SK-N-SH (cell line): ENCODE data around the gene PRMT6. TPM values are rescaled to one million over a fixed set of nuclear protein-coding genes. Genes with fewer than 3 reads are reported as not detected.

Source experiments
- CTCF ChIA-PET: fragments of 300-600, 350-600 bp; formaldehyde crosslinking; extraction: SDS; loops from one replicate; lab custom pipeline; 2021; lab: Yijun Ruan, JAX
- POLR2A ChIA-PET: fragments of 350-600 bp; sonication (Branson Sonifier 250); formaldehyde crosslinking; extraction: SDS; loops from one replicate; lab custom pipeline; 2020; ENCODE audit warnings: antibody characterized with exemption, inconsistent platforms; lab: Yijun Ruan, JAX
- DNase-seq: peaks from one replicate; pipeline ENCODE4 v3.0.0; 2012
- H2AFZ ChIP-seq: fragments of 200-600 bp; sonication (generic); 2 replicates; pipeline ENCODE4 v1.8.1; 2016; ENCODE audit warnings: antibody characterized with exemption, mild to moderate bottlenecking, low read depth
- H3F3A ChIP-seq: fragments of 200-600 bp; sonication (generic); replicated peaks from 2 replicates; pipeline ENCODE3; 2016; ENCODE audit warnings: antibody characterized with exemption, mild to moderate bottlenecking; ENCODE audit not compliant: insufficient read depth
- H3K27ac ChIP-seq, 2 experiments: fragments of 200-500 bp in 1 of 2; fragments of 200-600 bp in 1 of 2; sonication (Bioruptor generic) in 1 of 2; sonication (generic), shearing (Covaris generic) in 1 of 2; 2 replicates each; pipeline versions ENCODE4 v1.5.1 to v1.6.1; 2014 to 2016; ENCODE audit warnings: low read depth in 2 of 2, inconsistent platforms in 1 of 2, low read length in 1 of 2, mild to moderate bottlenecking in 1 of 2, mixed read lengths in 1 of 2
- H3K27me3 ChIP-seq: fragments of 200-600 bp; sonication (generic), shearing (Covaris generic); 2 replicates; pipeline ENCODE4 v1.6.1; 2016; ENCODE audit warnings: mixed run types; ENCODE audit not compliant: insufficient read depth
- H3K36me3 ChIP-seq, 2 experiments: fragments of 200-500 bp in 1 of 2; fragments of 200-600 bp in 1 of 2; sonication (Bioruptor generic) in 1 of 2; sonication (generic) in 1 of 2; replicated peaks in 1 of 2; 2 replicates each; pipeline versions ENCODE3 to v1.5.1; 2014 to 2016; ENCODE audit warnings: low read length in 1 of 2, mild to moderate bottlenecking in 1 of 2; ENCODE audit not compliant: insufficient read depth in 2 of 2, control insufficient read depth in 1 of 2
- H3K4me1 ChIP-seq, 2 experiments: fragments of 200-500 bp in 1 of 2; fragments of 200-600 bp in 1 of 2; sonication (Bioruptor generic) in 1 of 2; sonication (generic), shearing (Covaris generic) in 1 of 2; 2 replicates each; pipeline versions ENCODE4 v1.5.1 to v1.6.1; 2014 to 2016; ENCODE audit warnings: low read depth in 1 of 2, low read length in 1 of 2, mixed run types in 1 of 2; ENCODE audit not compliant: insufficient read depth in 2 of 2, control insufficient read depth in 1 of 2
- H3K4me2 ChIP-seq: fragments of 200-600 bp; sonication (generic), shearing (Covaris generic); 2 replicates; pipeline ENCODE4 v1.6.1; 2017; ENCODE audit warnings: mixed run types
- H3K4me3 ChIP-seq, 2 experiments: fragments of 200-500 bp in 1 of 2; fragments of 200-600 bp in 1 of 2; sonication (Bioruptor generic) in 1 of 2; sonication (generic), shearing (Covaris generic) in 1 of 2; 2 replicates each; pipeline versions ENCODE4 v1.5.1 to v1.8.1; 2014 to 2016; ENCODE audit warnings: low read depth in 2 of 2, inconsistent platforms in 1 of 2, low read length in 1 of 2, mild to moderate bottlenecking in 1 of 2, mixed read lengths in 1 of 2, moderate library complexity in 1 of 2
- H3K79me2 ChIP-seq: fragments of 200-600 bp; sonication (generic); 2 replicates; pipeline ENCODE4 v1.8.1; 2017; ENCODE audit warnings: mild to moderate bottlenecking; ENCODE audit not compliant: insufficient read depth
- H3K9ac ChIP-seq: fragments of 200-600 bp; sonication (generic); 2 replicates; pipeline ENCODE4 v1.6.1; 2017; ENCODE audit warnings: mixed run types
- H3K9me2 ChIP-seq: fragments of 200-600 bp; sonication (generic); 2 replicates; pipeline ENCODE4 v1.6.1; 2017; ENCODE audit warnings: mixed run types
- H3K9me3 ChIP-seq: fragments of 200-600 bp; sonication (generic); 2 replicates; pipeline ENCODE4 v1.6.1; 2017; ENCODE audit warnings: mixed run types, mild to moderate bottlenecking, moderate library complexity
- H4K20me1 ChIP-seq: fragments of 200-600 bp; sonication (generic); 2 replicates; pipeline ENCODE4 v1.6.1; 2017; ENCODE audit warnings: mild to moderate bottlenecking, mixed run types; ENCODE audit not compliant: insufficient read depth
- CHD2 ChIP-seq: fragments of 150-350 bp; IDR thresholded peaks from 2 replicates; pipeline ENCODE4 v1.6.1; 2018; ENCODE audit warnings: low read length; ENCODE audit not compliant: partially characterized antibody
- EZH2phosphoT487 ChIP-seq: fragments of 200-600 bp; sonication (generic); IDR thresholded peaks from 2 replicates; pipeline ENCODE4 v1.6.1; 2017; ENCODE audit warnings: low read depth, mixed run types, mild to moderate bottlenecking, antibody characterized with exemption, moderate library complexity, borderline replicate concordance
- FOSL2 ChIP-seq: IDR thresholded peaks from 2 replicates; pipeline ENCODE4 v1.4.0; 2012; ENCODE audit warnings: low read depth, mild to moderate bottlenecking, moderate library complexity, borderline replicate concordance
- FOXJ3 ChIP-seq: sonication (generic); formaldehyde crosslinking; IDR thresholded peaks from 2 replicates; pipeline ENCODE4 v1.5.1; 2020; ENCODE audit warnings: mild to moderate bottlenecking, missing genetic modification reagents
- FOXM1 ChIP-seq: IDR thresholded peaks from 2 replicates; pipeline ENCODE4 v1.4.0; 2012; ENCODE audit warnings: low read depth, mild to moderate bottlenecking
- MEF2A ChIP-seq: IDR thresholded peaks from 2 replicates; pipeline ENCODE4 v1.4.0; 2012; ENCODE audit warnings: low read depth, borderline replicate concordance
- PBX3 ChIP-seq: IDR thresholded peaks from 2 replicates; pipeline ENCODE4; 2012
- POLR2AphosphoS5 ChIP-seq: IDR thresholded peaks from 2 replicates; pipeline ENCODE4 v1.6.1; 2012; ENCODE audit warnings: low read depth, low read length
- RCOR1 ChIP-seq: fragments of 150-350 bp; IDR thresholded peaks from 2 replicates; pipeline ENCODE4 v1.6.1; 2017; ENCODE audit warnings: antibody characterized with exemption, low read length
- REST ChIP-seq: IDR thresholded peaks from 2 replicates; pipeline ENCODE4 v1.6.1; 2012; ENCODE audit warnings: mild to moderate bottlenecking, low read depth, low read length, moderate library complexity
- SIN3A ChIP-seq: IDR thresholded peaks from 2 replicates; pipeline ENCODE4 v1.6.1; 2012; ENCODE audit warnings: low read depth, mild to moderate bottlenecking, low read length, moderate library complexity, borderline replicate concordance
- SMC3 ChIP-seq: IDR thresholded peaks from 2 replicates; pipeline ENCODE4 v1.6.1; 2012; ENCODE audit warnings: low read depth, low read length, improper control_type of control experiment
- TAF1 ChIP-seq: IDR thresholded peaks from 2 replicates; pipeline ENCODE4 v1.6.1; 2012; ENCODE audit warnings: low read depth, mild to moderate bottlenecking, low read length, moderate library complexity, borderline replicate concordance
- TEAD4 ChIP-seq: IDR thresholded peaks from 2 replicates; pipeline ENCODE4 v1.4.0; 2012; ENCODE audit warnings: mild to moderate bottlenecking, borderline replicate concordance; ENCODE audit not compliant: insufficient read depth
- WGBS: methylation state at CpG from one replicate; pipeline ENCODE4 v1.1.6; 2017; ENCODE audit warnings: low lambda C conversion rate; 5-methylcytosine and 5-hydroxymethylcytosine counted together
- polyA plus RNA-seq, 3 experiments: library from polyadenylated mRNA; depleted of rRNA; stranded (reverse); fragments of >200 nt; gene quantifications; 2 replicates each; pipeline ENCODE4 v1.2.3, GENCODE V29; 2012
- TF ChIP-seq, protein P1 (sequence below): IDR thresholded peaks from 2 replicates; pipeline ENCODE4 v1.4.0; 2012; ENCODE audit warnings: low read depth

Gene PRMT6
- polyA plus RNA-seq, 1 of the 3 experiments (the other 2 are of a cell fraction): 15.2 TPM

DNA sequence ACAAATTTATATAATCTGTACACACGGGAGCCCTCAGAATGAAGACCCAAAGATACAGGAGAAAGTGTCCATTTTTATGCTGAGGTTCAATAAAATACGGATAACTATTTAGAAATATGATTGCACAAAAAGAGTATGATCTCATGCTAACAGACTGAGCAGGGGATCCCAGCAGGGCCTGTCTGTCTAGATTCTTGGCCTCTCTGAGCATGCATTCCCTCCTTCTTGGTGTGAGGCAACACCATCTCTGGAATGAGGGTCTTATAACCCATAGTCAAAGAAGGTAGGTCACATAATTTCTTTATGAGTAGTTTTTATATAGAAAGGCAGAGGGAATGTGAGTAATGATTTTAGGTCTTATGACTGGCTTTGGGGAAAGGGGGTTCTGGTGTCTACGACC, 5.4 kb downstream of the PRMT6 start:
- H3K36me3 ChIP-seq: peaks cover 17 to 22% of the 10 kb centered on the region in 2 experiments
- no peak overlapping the region for H3K27ac ChIP-seq
- H4K20me1 ChIP-seq: no peaks in the 10 kb centered on the region
- H3K9me3 ChIP-seq: no peaks in the 10 kb centered on the region
- no peaks in the 10 kb centered on the region for H3F3A ChIP-seq
- H3K79me2 ChIP-seq: peaks cover 7% of the 10 kb centered on the region; the same call in 1 of the 2 replicates
- H3K4me2 ChIP-seq: no peak overlapping the region
- no peaks in the 10 kb centered on the region for H3K9me2 ChIP-seq
- peaks cover 0 to 12% of the 10 kb centered on the region in 2 experiments; a peak in 3 of 4 replicates for H3K4me1 ChIP-seq
- H3K9ac ChIP-seq: no peak overlapping the region
- 84% methylated on average over 3 of the region's 3 CpGs for WGBS
- no peak overlapping the region for H2AFZ ChIP-seq
- TF ChIP-seq RCOR1 (no peak), FOSL2 (no peak), PBX3 (no peak), FOXM1 (no peak), MEF2A (no peak), SIN3A (no peak), TEAD4 (no peak), SMC3 (no peak), CHD2 (no peak), REST (no peak), POLR2AphosphoS5 (no peak), EZH2phosphoT487 (no peak), TAF1 (no peak), FOXJ3 (CRISPR knock-in tag) (no peak)
- TF ChIP-seq, protein P1, sequence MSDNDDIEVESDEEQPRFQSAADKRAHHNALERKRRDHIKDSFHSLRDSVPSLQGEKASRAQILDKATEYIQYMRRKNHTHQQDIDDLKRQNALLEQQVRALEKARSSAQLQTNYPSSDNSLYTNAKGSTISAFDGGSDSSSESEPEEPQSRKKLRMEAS: no peak
- no peak overlapping the region for H3K4me3 ChIP-seq
- POLR2A ChIA-PET: no interaction called here
- H3K27me3 ChIP-seq: no peaks in the 10 kb centered on the region
- no peak for DNase-seq
- CTCF ChIA-PET: no interaction called here
